NCI-H1930 (cell line): ENCODE results near the gene DAAM2.

Source experiments
- DNase-seq, 2 experiments: peaks; one replicate each; lab custom pipeline; 2025; lab: John Stamatoyannopoulos, UW

The DAAM2 gene

DNA sequence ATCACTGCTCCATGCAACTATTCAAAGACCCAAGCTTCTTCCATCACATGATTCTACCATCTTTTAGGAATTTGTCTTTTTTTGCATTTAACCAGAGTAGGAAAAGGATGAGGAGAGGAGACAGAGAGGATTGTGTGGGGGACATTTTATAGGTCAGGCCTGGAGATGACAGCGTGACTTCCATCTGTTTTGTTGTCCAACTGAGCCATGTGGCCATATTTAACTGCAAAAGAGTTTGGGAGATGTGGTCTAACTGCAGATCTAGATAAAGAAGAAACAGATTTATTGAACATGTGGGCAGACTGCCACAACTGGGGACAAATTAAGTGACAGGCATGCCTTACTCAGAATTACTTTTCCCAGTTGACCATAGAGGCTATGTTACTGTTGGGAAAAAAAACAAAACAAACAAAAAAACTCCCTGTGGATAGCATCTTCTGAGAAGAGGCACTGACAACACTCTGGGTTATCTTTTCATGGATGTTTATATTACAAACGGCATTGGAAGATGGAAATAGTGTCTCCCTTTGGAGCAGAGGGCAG is 161.0 kb downstream of the DAAM2 start:
- no peak for DNase-seq
